Stimulated activated CD4-positive, alpha-beta T cell treated with anti-CD3 and anti-CD28 coated beads, Interleukin-2, amount 100 ng/mL, for 4 hours (primary cell): ENCODE data around the gene CLDN22.

Experiments used
- DNase-seq: peaks from one replicate; pipeline ENCODE4 v3.0.0-alpha.2; 2020; ENCODE audit warnings: low read depth

Gene CLDN22

GRCh38 chr4:183321516-183321915 lies 1.4 kb upstream of the CLDN22 start:
- DNase-seq: no peak

- DNase-seq: no peak
These were observed 1.0 kb upstream of the CLDN22 start for GRCh38 chr4:183321079-183321478.

GRCh38 chr4:183318656-183319055 lies 1.4 kb downstream of the CLDN22 start:
- DNase-seq: no peak

GRCh38 chr4:183314806-183315205 lies 5.3 kb downstream of the CLDN22 start:
- DNase-seq: no peak

- DNase-seq: no peak
These were observed 5.7 kb downstream of the CLDN22 start for GRCh38 chr4:183314336-183314735.

- no peak for DNase-seq
These were observed 7.2 kb downstream of the CLDN22 start for GRCh38 chr4:183312841-183313240.

- no peak for DNase-seq
These were observed 13.3 kb downstream of the CLDN22 start for GRCh38 chr4:183306811-183307210.

GRCh38 chr4:183304538-183304937 lies 15.5 kb downstream of the CLDN22 start:
- no peak for DNase-seq

- DNase-seq: no peak
These were observed 16.0 kb downstream of the CLDN22 start for GRCh38 chr4:183304067-183304466.

- no peak for DNase-seq
These were observed 16.8 kb downstream of the CLDN22 start for GRCh38 chr4:183303301-183303700.

- no peak for DNase-seq
These were observed 19.4 kb downstream of the CLDN22 start for GRCh38 chr4:183300655-183301054.

GRCh38 chr4:183300070-183300469 lies 20.0 kb downstream of the CLDN22 start:
- no peak for DNase-seq

GRCh38 chr4:183299464-183299863 lies 20.6 kb downstream of the CLDN22 start:
- DNase-seq: no peak

- DNase-seq: no peak
These were observed 22.4 kb downstream of the CLDN22 start for GRCh38 chr4:183297675-183298074.

GRCh38 chr4:183295711-183296110 lies 24.4 kb downstream of the CLDN22 start:
- DNase-seq: no peak

- DNase-seq: no peak
These were observed 29.0 kb downstream of the CLDN22 start for GRCh38 chr4:183291070-183291469.

GRCh38 chr4:183289688-183290087 lies 30.4 kb downstream of the CLDN22 start:
- no peak for DNase-seq

- DNase-seq: no peak
These were observed 31.1 kb downstream of the CLDN22 start for GRCh38 chr4:183288955-183289354.

- DNase-seq: no peak
These were observed 32.4 kb downstream of the CLDN22 start for GRCh38 chr4:183287677-183288076.

GRCh38 chr4:183287309-183287659 lies 32.8 kb downstream of the CLDN22 start:
- no peak for DNase-seq

GRCh38 chr4:183286590-183287308 lies 33.3 kb downstream of the CLDN22 start:
- DNase-seq: no peak

- no peak for DNase-seq
These were observed 34.2 kb downstream of the CLDN22 start for GRCh38 chr4:183285886-183286285.

- DNase-seq: no peak
These were observed 35.1 kb downstream of the CLDN22 start for GRCh38 chr4:183284965-183285364.

- no peak for DNase-seq
These were observed 35.8 kb downstream of the CLDN22 start for GRCh38 chr4:183284258-183284785.
